ENCODE measurements around the gene RERE. TPM values are rescaled to one million over a fixed set of nuclear protein-coding genes. Genes with fewer than 3 reads are reported as not detected.

RERE gene
- total RNA-seq, 2 donors from 2014 or later = 95.0 to 102 TPM

GRCh38 chr1:8578936-8579335 is 238.5 kb downstream of the RERE start:
- no peak for ATAC-seq
- intact Hi-C loops (cut with DNase I, micrococcal nuclease) = no loop called here
- DNase-seq = no peak

- DNase-seq (no peak), ATAC-seq (no peak)
- intact Hi-C loops (cut with DNase I, micrococcal nuclease) = no loop called here
Observed at GRCh38 chr1:8578132-8578877, 239.1 kb downstream of the RERE start.

DNA sequence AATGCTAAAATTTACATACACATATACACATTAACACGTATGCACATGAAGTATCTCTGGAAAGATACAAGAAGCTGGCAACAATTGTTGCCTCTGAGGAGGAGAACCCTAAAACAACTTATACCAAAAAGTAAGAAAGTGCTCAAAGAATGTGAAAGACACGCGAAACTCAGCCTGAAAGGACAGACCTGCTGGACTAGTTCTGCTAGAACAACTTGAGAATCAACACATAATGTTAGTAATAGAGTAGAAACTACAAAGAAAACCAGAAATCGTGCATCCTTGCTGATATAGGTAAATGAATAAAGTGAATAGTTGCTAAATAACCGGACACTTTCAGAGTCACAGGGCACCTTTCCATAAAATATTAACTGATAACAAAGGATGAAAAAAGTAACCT is 242.5 kb downstream of the RERE start:
- ATAC-seq (no peak), DNase-seq (no peak)
- intact Hi-C loops (cut with DNase I, micrococcal nuclease) = no loop called here

DNA sequence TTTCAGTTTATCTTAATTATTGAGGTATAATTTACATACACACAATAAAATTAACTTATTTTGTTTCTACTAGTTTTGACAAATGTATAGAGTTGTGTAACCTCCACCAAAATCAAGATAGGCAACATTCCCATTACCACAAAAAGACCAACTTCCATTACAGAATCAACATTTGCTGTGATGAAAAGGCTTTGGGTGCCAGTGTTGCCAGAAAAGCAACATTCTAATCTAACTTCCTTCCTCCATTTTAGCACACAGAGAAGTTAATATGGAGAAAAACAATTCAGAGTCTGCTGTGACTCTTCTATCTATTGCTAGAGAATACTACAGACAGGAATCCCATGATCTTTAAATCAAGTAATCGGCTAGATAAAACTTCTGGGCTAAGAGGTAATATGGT is 245.3 kb downstream of the RERE start:
- ATAC-seq (no peak), DNase-seq (no peak)
- intact Hi-C loops (cut with DNase I, micrococcal nuclease) = no loop called here

- intact Hi-C loops (cut with DNase I, micrococcal nuclease) = no loop called here
- ATAC-seq = no peak
- DNase-seq = no peak
Observed at GRCh38 chr1:8571200-8571984, 246.0 kb downstream of the RERE start.

GRCh38 chr1:8570465-8570864 is 247.0 kb downstream of the RERE start:
- ATAC-seq = no peak

DNA sequence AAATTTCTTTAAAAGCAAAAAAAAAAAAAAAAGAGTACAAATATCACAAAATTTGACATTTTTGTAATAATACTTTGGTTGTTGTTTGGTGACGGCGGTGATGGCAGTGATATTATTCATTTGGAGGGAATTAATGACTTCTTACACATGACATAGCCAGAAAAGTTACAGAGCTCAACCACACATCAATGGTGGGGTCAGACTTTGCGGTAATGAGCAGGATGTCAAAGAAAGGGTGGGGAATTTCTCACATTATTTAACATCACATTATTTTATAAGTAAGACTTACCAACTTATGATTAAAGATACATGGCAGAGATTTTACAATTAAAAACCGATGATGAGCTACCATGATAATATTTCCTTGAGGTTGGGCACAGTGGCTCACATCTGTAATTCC is 248.2 kb downstream of the RERE start:
- intact Hi-C loops (cut with DNase I, micrococcal nuclease) = no loop called here

More at GRCh38 chr1:8570465-8570864, 247.0 kb downstream of the RERE start:
- intact Hi-C loops (cut with DNase I, micrococcal nuclease) = no loop called here
- no peak for DNase-seq

DNA sequence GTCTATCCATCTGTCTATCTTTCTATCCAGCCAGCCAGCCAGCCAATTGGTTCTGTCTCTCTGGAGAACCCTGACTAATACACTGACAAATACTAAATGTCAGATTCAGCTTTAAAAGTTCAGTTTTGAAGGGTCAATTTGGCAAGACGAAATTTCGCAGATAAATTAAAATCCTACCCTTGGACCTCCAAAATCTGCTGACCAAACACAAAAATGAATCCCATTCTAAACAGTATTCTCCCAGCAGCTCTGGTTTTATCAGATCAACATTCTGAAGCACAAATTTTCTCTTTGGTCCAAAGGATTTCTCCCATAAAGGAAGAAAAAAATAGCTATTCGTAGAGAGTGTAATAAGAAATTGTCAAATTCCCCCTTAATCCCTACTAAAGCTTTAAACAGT is 248.6 kb downstream of the RERE start:
- DNase-seq (no peak), ATAC-seq (no peak)
- intact Hi-C loops (cut with DNase I, micrococcal nuclease) = no loop called here

More for the DNA sequence above, 248.2 kb downstream of the RERE start:
- ATAC-seq (no peak), DNase-seq (no peak)

GRCh38 chr1:8567146-8567545 is 250.3 kb downstream of the RERE start:
- ATAC-seq (no peak), DNase-seq (no peak)
- intact Hi-C loops (cut with DNase I, micrococcal nuclease) = no loop called here

DNA sequence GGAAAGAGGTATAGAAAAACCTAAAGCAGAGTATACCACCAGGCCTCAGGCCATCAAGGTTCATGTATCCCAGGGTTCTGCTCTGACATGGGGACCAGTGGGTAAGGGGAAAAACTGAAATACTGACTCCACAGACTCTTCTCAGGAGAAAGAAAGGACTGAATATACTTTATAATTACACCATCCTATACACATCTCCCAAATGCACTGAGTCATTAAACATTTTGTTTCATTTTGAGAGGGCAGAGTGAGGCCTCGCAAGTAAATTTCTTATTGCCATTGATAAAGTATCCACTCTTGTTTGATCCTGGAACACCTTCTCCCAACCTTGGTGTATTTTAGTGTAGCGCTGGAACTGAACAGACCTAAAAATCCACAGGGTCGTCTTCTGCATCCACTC is 251.6 kb downstream of the RERE start:
- intact Hi-C loops (cut with DNase I, micrococcal nuclease) = no loop called here
- DNase-seq = no peak
- no peak for ATAC-seq

GRCh38 chr1:8563944-8564537 is 253.4 kb downstream of the RERE start:
- ATAC-seq (peak; percentile 49), DNase-seq (no peak)
- intact Hi-C loops (cut with DNase I, micrococcal nuclease) = loop anchor here in 1 of 2 donors (5.0 kb wide), 2 partner anchors 163 to 283 kb away; no protein-coding TSS in a partner anchor

- ATAC-seq = no peak
- no peak for DNase-seq
- intact Hi-C loops (cut with DNase I, micrococcal nuclease) = loop anchor here in 1 of 2 donors (5.0 kb wide), 2 partner anchors 164 to 284 kb away; no protein-coding TSS in a partner anchor
Observed at GRCh38 chr1:8562881-8563865, 254.3 kb downstream of the RERE start.

DNA sequence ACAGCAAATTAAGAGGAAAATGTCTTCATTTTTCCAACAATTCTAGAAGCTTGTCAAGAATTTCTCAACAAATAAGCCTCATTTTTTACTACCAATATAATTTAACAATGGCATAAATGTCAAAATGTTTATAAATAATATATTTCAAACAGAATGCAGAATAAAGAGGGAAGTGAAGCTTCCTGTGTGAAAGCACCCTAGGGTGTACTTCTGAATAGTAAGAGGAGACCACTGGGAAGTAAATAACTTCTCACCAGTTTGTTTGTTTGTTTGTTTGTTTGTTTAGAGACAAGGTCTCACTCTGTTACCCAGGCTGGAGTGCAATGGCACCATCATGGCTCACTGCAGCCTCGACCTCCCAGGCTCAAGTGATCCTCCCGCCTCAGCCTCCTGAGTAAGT is 255.2 kb downstream of the RERE start:
- ATAC-seq = no peak
- intact Hi-C loops (cut with DNase I, micrococcal nuclease) = loop anchor here in 1 of 2 donors (5.0 kb wide), 2 partner anchors 165 to 285 kb away; no protein-coding TSS in a partner anchor
- no peak for DNase-seq

DNA sequence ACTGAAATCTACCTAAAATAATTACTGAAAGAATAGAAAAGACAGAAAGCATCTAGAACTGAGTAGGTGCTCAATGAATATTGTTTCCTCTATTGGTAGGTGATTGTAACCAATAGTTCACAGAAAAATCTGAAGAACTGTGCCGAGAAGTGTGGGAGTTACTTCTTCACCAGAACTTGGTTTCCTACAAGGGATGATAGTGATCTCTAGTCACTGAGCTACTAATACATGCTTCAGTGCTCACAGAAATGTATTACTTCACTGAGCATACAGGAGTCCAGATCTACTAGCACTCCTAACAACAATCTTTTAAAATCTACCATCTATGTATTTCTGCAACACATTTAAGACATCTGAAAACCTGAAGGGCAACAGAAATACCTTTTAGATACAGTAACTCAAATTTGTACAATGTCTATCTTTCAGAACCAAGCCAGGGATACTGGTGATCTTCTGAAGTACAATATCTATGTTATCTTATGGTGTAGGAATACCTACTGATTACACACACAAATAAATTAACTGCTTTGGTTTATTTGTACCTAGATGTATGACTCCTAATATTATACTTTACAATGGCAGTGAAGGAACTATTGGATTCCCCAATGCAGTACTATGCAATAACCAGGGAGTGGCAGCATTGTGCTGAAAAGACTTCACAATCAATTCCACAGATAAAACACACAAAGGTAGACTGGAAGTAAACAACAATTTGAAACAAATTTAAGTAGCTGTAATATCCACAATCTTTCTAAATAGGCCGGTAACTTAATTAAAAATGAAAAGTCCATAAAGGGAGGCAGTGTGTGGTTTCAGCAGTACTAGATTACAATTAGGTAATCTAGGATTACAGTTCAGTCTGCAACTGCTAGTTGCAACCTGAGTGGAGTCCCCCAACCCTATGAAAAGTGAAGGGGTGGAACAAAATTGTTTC is 256.6 kb downstream of the RERE start:
- intact Hi-C loops (cut with DNase I, micrococcal nuclease) = loop anchor here in 1 of 2 donors (5.0 kb wide), 2 partner anchors 166 to 286 kb away; no protein-coding TSS in a partner anchor
- peak; percentile 83 for ATAC-seq
- no peak for DNase-seq

- ATAC-seq (no peak), DNase-seq (no peak)
- intact Hi-C loops (cut with DNase I, micrococcal nuclease) = loop anchor here in 1 of 2 donors (5.0 kb wide), 2 partner anchors 167 to 287 kb away; no protein-coding TSS in a partner anchor
Observed at GRCh38 chr1:8560035-8560434, 257.4 kb downstream of the RERE start.

DNA sequence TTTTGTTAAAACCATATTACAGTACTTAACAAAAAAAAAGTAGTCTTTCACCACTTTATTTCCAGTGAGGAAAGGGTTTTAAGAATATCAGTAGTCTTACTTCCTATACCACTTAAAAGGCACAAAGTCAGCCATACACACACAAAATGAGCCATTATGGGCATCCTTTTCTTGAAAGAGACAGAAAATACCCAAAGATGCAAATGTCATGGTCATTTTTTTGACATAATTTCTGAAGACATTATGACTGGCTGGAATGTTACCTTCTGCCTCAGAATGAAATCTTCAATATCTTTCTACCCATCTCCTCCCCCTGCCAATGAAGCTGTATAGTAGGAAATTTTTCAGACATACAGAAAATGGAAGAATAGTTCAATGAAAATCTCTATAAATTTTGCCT is 261.9 kb downstream of the RERE start:
- intact Hi-C loops (cut with DNase I, micrococcal nuclease) = no loop called here
- DNase-seq (no peak), ATAC-seq (no peak)

DNA sequence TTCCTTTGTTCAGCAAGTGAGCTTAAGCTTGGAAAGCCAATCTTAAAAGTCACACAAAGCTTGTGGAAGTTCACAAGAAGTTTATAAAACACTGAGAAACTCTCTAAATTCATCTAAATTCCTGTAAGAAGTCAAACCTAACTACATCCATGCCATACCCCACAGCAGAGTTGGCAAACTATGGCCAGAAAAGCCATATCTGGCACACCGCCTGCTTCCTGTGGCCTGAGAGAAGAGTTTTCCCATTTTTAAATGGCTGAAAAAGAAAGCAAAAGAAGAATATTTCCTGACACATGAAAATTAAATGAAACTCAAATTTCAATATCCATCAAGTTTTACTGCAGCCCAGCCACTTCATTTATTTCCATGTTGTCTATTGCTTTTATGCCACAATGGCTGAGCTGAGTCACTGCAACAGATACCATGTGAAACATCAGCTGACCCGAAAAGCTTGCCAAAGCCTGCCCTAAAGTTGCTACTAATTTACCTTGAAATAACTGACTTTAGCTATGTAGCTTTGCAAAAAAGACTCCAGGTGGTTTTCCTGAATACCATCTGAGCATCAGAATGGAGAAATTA is 262.4 kb downstream of the RERE start:
- no peak for ATAC-seq
- no peak for DNase-seq
- intact Hi-C loops (cut with DNase I, micrococcal nuclease) = no loop called here
